Activated CD8-positive, alpha-beta memory T cell treated with anti-CD3 and anti-CD28 coated beads, Interleukin-2, amount 50 U/mL, for 4 hours (primary cell): ENCODE data around the gene RPP30.

Source experiments
- DNase-seq: peaks from one replicate; pipeline ENCODE4 v3.0.0-alpha.2; 2020

Gene RPP30

DNA sequence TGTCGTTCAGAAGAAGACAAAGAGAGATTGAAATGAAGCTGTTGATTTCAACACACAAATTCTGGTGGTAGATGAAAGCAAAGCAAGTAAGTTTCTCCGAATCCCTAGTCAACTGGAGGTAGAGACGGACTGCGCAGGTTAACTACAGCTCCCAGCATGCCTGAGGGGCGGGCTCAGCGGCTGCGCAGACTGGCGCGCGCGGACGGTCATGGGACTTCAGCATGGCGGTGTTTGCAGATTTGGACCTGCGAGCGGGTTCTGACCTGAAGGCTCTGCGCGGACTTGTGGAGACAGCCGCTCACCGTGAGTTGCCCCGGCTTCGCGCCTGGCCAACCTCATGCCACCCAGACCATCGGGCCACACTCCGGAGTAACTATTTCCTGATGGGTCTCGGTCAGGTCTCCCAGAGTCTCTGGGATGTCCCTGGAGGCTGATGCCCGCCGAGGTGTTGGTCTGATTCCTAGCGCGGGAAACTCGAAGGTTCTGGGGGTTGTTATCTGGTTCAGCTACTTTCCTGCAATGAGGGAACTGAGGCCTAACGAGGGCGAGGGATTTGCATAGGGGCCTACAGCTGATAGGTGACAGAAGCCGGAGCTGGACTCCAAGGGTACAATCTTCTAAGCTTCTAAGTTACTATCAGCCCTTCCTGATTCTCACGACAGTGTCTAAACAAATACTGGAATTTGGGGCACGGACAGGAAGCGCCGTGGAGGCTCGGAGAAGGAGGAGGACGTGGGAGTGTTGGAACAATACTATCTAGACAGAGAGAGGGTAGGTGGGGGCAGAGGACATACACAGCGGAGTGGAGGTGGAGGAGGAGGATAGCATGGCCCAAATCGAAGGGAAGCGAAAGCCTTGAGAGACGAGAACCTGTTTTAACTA lies at the start of gene RPP30:
Gene RPP30, plus strand, starts transcription at position 209 of the 882 bp plus-strand sequence. Its CDS starts 13 bp downstream, at position 222.
- DNase-seq, result peak; percentile 76

DNA sequence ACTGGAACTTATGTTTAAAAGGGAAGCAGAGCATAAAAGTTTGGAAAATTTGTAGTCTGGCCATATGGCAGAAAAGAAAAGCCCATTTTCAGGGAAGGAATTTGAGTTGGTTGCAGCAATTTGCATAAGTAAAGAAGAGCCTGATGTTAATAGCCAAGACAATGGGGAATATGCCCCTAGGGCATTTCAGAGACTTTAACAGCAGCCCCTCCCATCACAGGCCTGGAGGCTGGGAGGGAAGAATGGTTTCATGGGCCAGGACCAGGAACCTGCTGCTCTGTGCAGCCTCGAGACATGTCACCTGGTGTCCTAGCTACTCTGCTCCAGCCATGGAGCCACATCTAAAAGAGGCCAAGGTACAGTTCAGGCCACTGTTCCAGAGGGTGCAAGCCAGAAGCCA lies 49.3 kb upstream of the RPP30 start:
- no peak for DNase-seq

DNA sequence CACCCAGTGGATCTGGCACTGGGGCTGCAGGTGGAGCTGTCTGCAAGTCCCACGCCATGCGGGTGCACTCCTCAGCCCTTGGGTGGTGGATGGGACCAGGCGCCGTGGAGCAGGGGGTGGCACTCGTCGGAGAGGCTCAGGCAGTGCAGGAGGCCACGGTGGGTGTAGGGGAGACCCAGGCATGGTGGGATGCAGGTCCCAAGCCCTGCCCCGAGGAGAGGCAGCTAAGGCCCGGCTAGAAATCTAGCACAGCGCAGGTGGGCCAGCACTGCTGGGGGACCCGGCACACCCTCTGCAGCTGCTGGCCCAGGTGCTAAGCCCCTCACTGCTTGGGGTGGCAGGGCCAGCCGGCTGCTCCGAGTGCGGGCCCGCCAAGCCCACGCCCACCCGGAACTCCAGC lies 39.7 kb upstream of the RPP30 start:
- no peak for DNase-seq

DNA sequence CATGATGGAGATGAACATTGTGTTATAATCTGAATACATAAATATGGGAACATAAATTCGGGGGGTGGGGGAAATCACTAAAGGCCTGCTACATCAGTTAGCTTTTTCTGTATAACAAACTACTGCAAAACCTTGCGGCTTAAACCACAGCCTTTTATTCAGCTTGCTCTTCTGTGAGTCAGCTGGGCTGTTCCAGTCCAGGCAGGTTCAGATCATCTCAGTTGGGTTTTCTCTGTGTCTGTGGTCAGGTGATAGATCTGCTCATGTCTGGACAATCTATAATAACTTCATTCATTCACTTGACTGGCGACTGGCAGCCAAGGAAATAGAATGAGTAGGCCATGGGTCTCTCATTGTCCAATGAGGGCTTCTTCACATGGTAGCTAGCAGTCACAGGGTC lies 37.4 kb upstream of the RPP30 start:
- DNase-seq, result no peak

DNA sequence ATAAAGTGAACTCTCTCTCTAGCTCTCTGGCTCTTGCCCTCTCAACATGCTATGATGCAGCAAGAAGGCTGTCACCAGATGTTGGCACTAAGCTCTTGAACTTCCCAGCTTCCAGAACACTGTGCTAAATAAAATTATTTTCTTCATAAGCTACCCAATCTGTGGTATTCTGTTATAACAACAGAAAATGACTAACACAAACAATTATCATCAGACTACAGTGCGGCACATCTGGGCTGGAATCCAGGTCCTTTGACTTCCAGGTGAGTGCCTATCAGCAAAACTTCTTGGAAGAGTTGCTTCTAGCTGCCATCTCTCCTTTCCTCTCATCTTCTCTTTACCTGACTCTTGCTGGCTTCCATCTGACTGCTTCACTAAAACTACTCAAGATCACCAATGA lies 34.3 kb upstream of the RPP30 start:
- DNase-seq, result no peak

DNA sequence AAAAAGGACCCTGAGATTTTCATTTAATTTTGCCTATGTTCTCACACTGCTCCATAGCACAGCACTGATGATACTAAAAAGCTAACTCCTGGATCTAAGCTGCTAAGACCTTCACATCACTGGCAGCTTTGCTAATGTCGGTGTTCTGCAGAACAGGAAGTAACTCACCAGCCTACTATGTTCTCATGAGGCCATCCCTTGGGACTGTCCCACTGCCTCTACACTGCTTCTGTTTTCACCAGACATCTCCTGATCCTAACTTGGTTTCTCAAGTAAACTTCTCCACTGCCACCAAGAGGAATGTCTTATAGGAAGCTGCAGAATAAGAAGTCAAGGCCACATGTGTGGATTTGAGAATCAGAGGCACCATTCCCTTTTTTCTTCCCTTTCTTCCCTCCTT lies 29.0 kb upstream of the RPP30 start:
- no peak for DNase-seq

DNA sequence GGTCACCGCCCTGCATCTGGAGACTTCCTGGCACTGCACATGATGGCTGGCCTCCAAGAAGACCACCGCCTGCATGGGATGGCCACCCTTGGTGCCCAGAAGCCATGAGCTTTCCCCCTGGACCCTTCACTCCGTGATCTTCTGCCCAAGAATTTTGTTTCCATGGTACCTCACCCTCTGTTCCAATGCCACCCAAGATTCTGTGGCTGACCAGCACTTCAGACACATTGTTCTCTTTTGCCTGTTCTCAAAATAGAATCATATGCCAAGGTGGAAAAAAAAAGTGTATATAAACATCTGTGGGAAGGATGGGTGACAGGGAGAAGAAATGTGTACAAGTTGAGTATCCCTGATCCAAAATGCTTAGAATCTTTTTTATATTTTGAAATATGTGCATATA lies 26.0 kb upstream of the RPP30 start:
- DNase-seq, result no peak

DNA sequence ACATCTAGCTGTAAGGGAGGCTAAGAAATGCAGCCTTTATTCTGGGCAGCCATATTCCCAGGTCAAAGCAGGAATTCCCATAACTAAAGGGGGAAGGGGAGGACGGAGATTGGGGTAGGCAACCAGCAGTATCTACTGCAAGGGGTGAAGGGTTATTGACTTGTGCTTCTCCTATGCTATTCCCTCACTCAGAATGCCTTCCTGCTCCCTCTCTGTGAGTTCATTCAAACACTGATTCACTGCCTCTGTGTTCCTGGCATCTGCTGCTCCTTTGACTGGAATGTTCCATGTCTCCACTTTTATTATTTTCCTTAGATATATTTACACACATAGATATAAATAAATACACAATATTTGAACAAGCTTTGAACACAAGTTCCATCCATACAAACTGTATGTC lies 25.0 kb upstream of the RPP30 start:
- no peak for DNase-seq

DNA sequence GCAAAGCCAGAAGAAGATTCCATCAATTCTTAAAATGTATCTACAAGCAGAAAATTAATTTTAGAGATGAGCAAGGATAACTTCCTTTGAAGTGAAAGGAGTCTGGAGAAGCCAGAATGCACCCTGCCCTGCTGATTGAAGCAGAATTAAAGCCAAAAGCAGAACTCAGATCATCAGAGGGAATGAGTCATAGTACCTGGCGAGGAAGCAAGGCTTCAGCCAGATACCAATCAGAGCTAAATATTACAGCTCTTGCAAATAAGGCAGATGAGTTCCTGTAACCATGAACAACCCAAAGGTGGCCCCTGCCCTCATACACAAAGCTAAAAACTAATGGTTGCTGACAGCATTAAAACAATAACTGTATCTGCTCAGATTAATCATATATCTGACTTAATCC lies 24.3 kb upstream of the RPP30 start:
- no peak for DNase-seq

DNA sequence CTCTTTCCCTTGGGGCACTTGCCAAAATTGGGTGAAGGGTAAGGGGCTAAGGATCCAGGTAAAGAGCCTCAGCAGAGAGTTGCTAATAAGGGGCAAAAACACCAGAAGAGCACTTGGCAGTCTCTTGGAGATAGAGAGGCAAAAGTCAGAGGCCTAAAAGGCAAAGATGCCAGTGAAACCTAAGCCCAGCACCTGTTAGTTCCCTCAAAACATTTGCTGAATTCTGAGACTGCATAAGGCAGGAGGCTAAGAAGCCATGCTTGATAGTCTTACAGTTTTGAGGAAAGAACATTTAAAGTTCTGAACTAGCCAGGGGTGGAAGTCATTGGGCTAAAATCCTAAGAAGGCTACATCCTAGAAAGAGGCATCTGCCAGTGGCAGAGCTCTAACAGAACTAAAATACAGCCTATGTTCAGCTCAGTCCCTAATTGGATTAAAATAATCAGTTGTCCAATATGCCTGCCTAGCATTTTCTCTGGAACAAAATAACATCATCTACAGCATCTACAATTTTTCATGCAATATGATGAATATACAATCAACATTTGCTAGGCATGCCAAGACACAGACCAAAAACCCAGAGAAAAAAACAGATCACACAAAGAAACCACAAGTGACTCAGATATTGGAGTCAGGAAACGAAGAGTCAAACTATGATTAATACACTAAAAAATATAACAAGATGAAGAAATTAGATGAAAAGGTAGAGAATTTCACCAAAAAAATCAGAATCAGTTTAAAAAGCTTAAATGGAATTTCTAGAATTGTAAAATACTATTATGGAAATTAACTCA lies 21.6 kb upstream of the RPP30 start:
- DNase-seq, result no peak

DNA sequence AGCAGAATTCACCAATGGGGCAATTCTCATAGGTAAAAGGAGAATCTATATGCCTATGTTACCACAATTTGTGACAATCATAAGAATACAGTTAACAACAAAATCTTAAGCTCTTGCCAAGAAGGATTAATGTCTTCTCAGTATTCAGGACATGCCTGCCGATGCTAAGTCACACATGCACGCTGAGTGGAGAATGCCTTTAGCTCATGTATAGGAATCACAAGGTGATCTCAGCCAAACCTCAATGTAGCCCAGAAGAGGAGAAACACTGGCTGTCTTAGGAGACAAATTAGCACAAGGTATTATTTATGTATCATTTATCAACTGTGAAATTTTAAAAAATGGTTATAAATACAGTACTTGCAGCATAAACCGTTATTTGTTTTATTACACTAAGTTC lies 16.6 kb upstream of the RPP30 start:
- no peak for DNase-seq

DNA sequence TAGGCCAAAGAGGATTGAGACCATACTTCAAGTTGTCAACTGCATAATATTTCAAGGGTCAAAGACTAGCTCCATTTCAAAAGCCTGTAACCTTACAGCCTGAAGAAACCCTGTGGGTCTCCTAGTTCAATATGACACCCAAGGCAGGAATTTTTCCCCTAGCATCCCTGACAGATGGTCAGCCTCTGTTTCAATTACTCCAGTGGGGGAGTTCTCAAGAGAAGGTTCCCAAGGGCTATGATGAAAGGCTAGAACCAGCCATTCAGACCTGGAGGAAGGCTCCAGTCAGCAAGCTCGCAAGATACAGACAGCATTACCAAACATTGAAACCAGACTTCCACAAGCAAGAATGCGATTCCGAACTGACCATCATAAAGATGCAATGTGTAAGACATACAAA lies 15.5 kb upstream of the RPP30 start:
- no peak for DNase-seq

DNA sequence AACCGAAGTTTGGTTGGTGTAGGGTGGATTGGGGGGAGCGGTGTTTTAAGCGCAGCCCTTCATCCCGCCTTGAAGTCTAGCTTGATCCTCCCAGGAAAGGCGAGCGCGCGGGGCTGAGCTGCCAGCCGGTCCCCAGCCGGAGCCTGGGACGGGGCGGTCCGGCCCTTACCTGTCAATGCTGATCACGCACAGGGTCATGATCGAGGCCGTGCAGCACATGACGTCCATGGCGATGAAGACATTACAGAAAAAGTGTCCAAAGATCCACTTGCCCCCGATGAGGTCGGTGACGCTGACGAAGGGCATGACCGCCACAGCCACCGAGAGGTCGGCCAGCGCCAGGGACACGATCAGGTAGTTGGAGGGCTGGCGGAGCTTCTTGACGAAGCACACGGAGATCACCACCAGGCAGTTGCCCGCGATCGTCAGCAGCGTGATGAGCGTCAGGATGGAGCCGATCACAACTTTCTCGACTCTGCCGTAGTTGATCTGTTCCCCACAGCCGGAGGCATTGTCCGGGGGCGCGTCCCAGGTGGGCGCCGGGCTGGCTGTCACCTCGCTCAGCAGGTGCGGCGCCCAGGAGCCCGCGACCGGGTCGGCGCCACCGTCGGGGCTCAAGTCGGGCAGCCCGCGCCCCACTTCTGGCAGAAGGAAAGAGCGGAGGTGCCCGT lies 14.7 kb upstream of the RPP30 start:
- DNase-seq, result peak; percentile 17

DNA sequence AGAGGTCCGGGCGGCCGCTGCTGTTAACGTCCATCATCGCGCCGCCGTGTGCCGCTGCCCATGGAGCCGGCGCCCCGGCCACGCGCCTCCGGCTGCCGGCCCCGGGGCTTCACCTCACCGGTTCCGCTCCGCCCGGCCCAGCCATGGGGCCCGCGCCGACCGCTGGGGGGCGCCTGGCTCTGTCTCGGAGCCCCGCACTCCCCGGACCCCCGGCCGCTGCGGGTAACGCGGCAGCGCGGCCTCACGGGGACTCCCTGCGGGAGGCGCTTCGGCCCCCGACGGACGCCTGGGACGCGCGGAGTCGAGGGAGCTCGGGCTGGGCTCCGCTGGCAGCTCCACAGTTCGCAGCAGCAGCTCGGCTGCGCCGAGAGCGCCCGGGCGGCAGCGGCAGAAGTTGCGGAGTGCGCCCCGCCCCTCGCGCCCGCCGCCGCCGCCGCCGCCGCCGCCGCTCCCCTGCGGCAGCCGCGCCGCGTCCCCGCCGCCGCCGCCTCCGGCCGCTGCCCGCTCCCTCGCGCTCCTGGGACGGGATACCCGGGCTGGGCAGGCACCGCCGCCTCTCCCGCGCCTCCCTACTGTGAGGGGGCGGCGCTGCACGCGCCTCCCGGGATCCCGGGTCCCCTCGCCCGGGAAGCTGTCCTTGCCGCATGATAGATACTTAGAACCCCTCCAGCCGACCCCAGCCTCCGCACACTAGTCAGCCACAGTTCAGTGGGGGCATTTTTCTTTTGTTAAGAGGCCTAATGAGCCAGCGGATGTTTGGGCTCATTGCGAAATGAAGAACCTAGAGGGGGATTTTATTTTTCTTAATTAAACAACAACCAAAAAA lies 13.9 kb upstream of the RPP30 start, which contains the start of gene HTR7:
Gene HTR7, minus strand, starts transcription at position 405 of the 826 bp plus-strand sequence. Its CDS starts 368 bp downstream, at position 37.
- DNase-seq, result peak; percentile 69

DNA sequence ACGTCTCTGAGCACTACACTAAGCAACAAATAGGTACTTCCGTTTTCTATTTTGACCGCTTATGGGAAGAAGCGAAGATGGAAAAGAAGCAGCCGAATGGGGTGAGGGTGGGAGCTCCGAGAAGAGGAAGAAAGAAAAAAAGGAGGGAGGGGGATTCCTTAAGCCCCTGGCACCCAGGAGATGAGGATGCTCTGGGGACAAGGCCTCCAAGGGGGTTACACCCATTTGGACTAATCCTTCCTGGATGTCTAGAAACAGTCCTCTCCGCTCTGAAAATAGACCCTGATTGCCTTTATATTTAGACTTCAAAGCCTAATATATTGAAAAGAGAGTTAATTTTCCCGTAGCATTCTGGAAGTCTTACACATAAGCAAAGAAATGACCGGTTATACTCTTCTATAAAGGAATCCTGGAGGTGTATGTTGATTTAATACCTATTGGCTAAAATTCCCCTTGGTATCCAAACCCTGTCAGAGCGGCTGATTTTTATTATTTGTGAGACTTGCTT lies 13.3 kb upstream of the RPP30 start:
- DNase-seq, result no peak

DNA sequence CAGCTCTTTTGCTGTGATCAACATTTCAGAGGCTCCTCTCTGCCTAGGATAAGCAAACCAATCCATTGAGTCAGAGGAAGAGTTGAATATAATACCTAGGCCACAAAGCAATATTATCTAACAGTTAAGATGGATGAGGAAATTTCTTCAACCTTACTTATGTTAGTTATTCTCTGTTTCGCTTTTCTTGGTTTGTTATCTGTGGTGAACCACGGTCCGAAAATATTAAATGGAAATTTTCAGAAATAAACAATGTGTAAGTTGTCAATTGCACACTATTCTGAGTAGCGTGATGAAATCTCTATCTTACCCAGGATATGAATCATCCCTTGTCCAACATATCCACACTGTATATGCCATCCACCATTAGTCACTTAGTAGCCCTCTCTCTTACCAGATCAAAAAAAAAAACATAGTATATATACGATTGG lies 12.4 kb upstream of the RPP30 start:
- no peak for DNase-seq

DNA sequence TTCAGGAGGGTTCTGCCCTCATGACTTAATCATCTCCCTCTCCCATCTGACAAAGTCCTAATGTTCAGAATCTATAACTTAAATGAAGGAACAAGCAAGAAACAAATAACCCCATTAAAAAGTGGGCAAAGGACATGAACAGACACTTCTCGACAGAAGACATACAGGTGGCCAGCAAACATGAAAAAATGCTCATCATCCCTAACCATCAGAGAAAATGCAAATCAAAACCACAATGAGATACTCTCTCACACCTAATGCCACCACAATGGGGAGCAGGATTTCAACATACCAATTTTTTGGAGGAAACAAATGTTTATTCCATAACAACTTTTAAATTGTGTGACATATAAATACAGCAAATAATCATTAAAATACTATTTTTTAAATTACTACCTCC lies 11.0 kb upstream of the RPP30 start:
- no peak for DNase-seq

DNA sequence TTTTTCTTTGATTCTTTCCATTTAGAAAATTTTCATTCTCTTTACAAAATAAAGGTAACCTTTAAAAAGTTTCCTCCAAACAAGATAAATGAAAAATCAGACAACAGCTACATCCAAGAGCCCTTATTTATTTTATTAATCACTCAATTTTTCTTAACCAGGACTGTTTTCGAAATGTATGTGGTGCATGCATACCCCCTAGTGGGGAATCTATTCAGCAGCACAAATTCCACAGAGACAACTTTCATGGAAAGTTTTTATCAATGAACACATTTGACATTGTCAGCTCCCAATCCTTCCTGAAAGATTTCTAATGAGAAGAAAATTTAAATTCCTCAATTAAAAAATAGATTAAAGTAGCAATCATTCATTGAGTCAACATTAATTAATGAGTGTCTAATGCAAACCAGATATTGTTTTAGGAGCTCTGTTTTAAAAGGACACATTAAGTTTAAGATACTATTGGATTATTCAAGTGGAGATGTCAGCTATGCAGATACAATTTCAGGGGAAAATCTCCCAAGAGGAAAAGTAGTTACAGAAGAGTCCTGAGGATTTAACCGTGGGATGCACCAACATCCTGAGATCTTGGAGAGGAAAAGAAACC lies 8.8 kb upstream of the RPP30 start:
- DNase-seq, result no peak

DNA sequence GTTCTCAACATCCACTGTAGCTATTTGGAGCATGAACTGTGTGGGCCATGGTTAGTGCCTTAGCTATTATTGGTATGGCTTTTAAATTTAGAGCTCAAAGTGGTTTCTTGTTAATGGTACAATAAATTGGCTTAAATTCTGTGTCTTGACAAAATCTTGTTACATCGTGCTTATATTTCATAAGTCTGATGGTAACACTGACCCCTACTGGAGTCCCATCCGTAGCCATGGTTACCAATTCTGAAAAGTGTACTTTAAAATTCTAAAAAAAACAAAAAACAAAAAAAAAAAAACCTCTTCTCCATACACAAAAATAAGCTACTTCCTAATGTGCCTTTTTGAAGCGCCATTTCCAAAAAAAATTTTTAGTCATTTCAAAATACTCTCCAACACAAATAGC lies 6.4 kb upstream of the RPP30 start:
- DNase-seq, result no peak

DNA sequence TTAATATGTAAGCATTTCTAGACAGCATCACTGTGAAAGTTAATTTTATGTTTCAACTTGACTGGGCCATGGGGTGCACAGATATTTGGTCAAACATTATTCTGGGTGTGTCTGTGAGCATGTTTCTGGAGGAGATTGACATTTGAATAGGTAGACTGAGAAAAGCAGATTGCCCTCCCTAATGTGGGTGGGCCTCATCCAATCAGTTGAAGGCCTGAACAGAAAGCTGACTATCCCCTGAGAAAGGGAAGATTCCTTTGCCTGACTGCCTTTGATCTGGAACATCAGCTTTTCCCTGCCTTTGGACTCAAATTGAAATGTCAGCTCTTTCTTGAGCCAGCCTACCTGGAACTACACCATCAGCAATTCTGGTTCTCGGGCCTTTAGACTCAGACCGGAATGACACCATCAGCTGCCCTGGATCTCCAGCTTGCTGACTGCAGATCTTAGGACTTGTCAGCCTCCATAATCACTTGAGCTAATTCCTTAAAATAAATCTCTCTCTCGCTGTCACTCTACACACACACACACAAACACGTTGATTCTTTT lies 5.7 kb upstream of the RPP30 start:
- no peak for DNase-seq

DNA sequence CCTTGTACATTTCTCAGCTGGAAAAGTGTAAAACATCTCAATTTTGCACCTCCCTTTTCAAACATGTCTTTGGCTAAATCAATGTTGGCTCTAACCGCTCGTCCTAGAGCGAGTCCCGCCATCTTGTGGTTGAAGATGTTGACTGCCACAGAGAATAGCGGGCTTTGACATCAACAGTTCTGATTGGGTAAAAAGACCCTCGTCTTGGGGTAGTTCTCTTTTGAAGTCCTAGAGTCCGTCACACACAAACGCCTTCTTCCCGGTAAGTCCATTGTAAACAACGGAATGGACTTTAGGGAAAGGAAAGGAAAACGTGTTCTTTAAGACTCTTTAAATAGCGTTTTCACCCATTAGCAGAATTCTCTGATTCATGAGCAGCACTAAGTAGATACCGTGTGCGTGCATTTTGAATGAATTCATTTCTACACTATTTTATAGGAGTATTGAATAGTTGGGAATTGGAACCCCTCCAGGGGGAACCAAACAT lies 452 bp upstream of the RPP30 start:
- peak; percentile 20 for DNase-seq
